A549 (cell line): Measurements from ENCODE around the gene MEMO1. TPM values are rescaled to one million over a fixed set of nuclear protein-coding genes. Genes with fewer than 3 reads are reported as not detected.
A peak's percentile ranks its signal among the peaks of the same experiment; 100 is the strongest.

Experiments used
- ATAC-seq, 2 experiments: fragments of 200-7000 bp in 1 of 2; fragments of >200 bp in 1 of 2; cut with Nextera tagmentation in 1 of 2; cut with Tn5 transposase in 1 of 2; 3 replicates each; pipeline versions ENCODE4 v1.8.0 to v1.9.1; 2018 to 2020; ENCODE audit warnings: mild to moderate bottlenecking in 1 of 2, moderate library complexity in 1 of 2
- CTCF ChIA-PET: fragments of 300-600 bp; sonication (Branson Sonifier 250); formaldehyde crosslinking; extraction: SDS; loops from one replicate; lab custom pipeline; 2021; ENCODE audit warnings: antibody characterized with exemption, inconsistent platforms; lab: Yijun Ruan, JAX
- POLR2A ChIA-PET: fragments of 350-600 bp; formaldehyde crosslinking; extraction: SDS; loops from one replicate; lab custom pipeline; 2021; ENCODE audit warnings: antibody characterized with exemption, inconsistent platforms; lab: Yijun Ruan, JAX
- DNase-seq, 2 experiments: peaks; one replicate each; pipeline versions ENCODE4 v3.0.0 to v3.0.0-alpha.2; 2011 to 2016; ENCODE audit warnings: low read depth in 1 of 2, low spot score in 1 of 2
- FAIRE-seq: peaks from 2 replicates; lab custom pipeline; 2011; peaks lifted over from hg19 to GRCh38; lab: Jason Lieb, UNC
- H3K27ac ChIP-seq, 2 experiments: fragments of >200 bp; sonication (Bioruptor Twin); formaldehyde crosslinking; 3 replicates each; pipeline ENCODE4 v1.5.1; 2016 to 2017
- H3K4me1 ChIP-seq: fragments of >200 bp; sonication (Bioruptor Twin); formaldehyde crosslinking; 3 replicates; pipeline ENCODE4 v1.6.1; 2016
- H3K4me2 ChIP-seq: fragments of >200 bp; sonication (Bioruptor Twin); formaldehyde crosslinking; 3 replicates; pipeline ENCODE4 v1.6.1; 2016
- H3K4me3 ChIP-seq: fragments of >200 bp; sonication (Bioruptor Twin); formaldehyde crosslinking; 3 replicates; pipeline ENCODE4 v1.5.1; 2016
- H3K9me3 ChIP-seq: fragments of >200 bp; sonication (Bioruptor Twin); formaldehyde crosslinking; 3 replicates; pipeline ENCODE4 v1.6.1; 2016
- CBX2 ChIP-seq: fragments of 200-600 bp; sonication (generic); IDR thresholded peaks from 2 replicates; pipeline ENCODE4 v1.6.1; 2016; ENCODE audit warnings: low read depth, mild to moderate bottlenecking, borderline replicate concordance
- CEBPB ChIP-seq, 2 experiments: fragments of >200 bp in 1 of 2; sonication (Bioruptor Twin) in 1 of 2; formaldehyde crosslinking in 1 of 2; IDR thresholded peaks; 2 replicates each; pipeline ENCODE4 v1.6.1; 2012 to 2016
- CTCF ChIP-seq: fragments of >200 bp; sonication (Bioruptor Twin); formaldehyde crosslinking; IDR thresholded peaks from 3 replicates; pipeline ENCODE4 v1.5.1; 2016
- EHF ChIP-seq: fragments of 250-450 bp; sonication (Bioruptor Pico); IDR thresholded peaks from 2 replicates; pipeline ENCODE4 v1.5.0; 2020; ENCODE audit warnings: mild to moderate bottlenecking
- EP300 ChIP-seq, 2 experiments: fragments of >200 bp; sonication (Bioruptor Twin); formaldehyde crosslinking; IDR thresholded peaks; 2 replicates in 1 of 2; 3 replicates in 1 of 2; pipeline ENCODE4 v1.6.1; 2016 to 2017
- ESRRA ChIP-seq: fragments of 150-350 bp; IDR thresholded peaks from 2 replicates; pipeline ENCODE4 v1.6.1; 2014; ENCODE audit warnings: mild to moderate bottlenecking, low read length, borderline replicate concordance
- FOSL2 ChIP-seq, 2 experiments: fragments of 450-650 bp in 1 of 2; fragments of >200 bp in 1 of 2; sonication (Bioruptor Twin) in 1 of 2; formaldehyde crosslinking; IDR thresholded peaks; 2 replicates each; pipeline versions ENCODE4 v1.5.0 to v1.6.1; 2016 to 2020; ENCODE audit warnings: mild to moderate bottlenecking in 1 of 2, moderate library complexity in 1 of 2
- GATA3 ChIP-seq: IDR thresholded peaks from 2 replicates; pipeline ENCODE4 v1.6.1; 2012; ENCODE audit warnings: borderline replicate concordance
- HOXA7 ChIP-seq: fragments of 250-450 bp; sonication (Bioruptor Pico); IDR thresholded peaks from 2 replicates; pipeline ENCODE4 v1.5.0; 2020; ENCODE audit warnings: mild to moderate bottlenecking, moderate library complexity
- JUN ChIP-seq, 2 experiments: fragments of >200 bp; sonication (Bioruptor Twin); formaldehyde crosslinking; IDR thresholded peaks; 2 replicates in 1 of 2; 3 replicates in 1 of 2; pipeline ENCODE4 v1.6.1; 2016 to 2017
- JUNB ChIP-seq: fragments of >200 bp; sonication (Bioruptor Twin); formaldehyde crosslinking; IDR thresholded peaks from 2 replicates; pipeline ENCODE4 v1.6.1; 2016
- MAFK ChIP-seq: fragments of 450-650 bp; IDR thresholded peaks from 2 replicates; pipeline ENCODE4 v1.6.1; 2014; ENCODE audit not compliant: partially characterized antibody
- NFE2L2 ChIP-seq: fragments of 150-350 bp; conservative IDR thresholded peaks from 2 replicates; pipeline ENCODE4 v1.6.1; 2014; ENCODE audit warnings: low read length
- NPAS2 ChIP-seq: fragments of 250-450 bp; sonication (Bioruptor Pico); IDR thresholded peaks from 2 replicates; pipeline ENCODE4 v1.8.0; 2022; ENCODE audit warnings: mild to moderate bottlenecking, moderate library complexity, borderline replicate concordance
- RAD21 ChIP-seq, 2 experiments: fragments of >200 bp in 1 of 2; sonication (Bioruptor Twin) in 1 of 2; formaldehyde crosslinking in 1 of 2; IDR thresholded peaks in 1 of 2; conservative IDR thresholded peaks in 1 of 2; 2 replicates in 1 of 2; 3 replicates in 1 of 2; pipeline ENCODE4 v1.6.1; 2012 to 2018; ENCODE audit warnings: inconsistent platforms in 1 of 2
- RNF2 ChIP-seq: fragments of 200-600 bp; sonication (generic); IDR thresholded peaks from 2 replicates; pipeline ENCODE4 v1.6.1; 2016; ENCODE audit warnings: low read depth, mild to moderate bottlenecking, antibody characterized with exemption, moderate library complexity, borderline replicate concordance
- ZC3H11A ChIP-seq: fragments of 450-650 bp; IDR thresholded peaks from 2 replicates; pipeline ENCODE4 v1.6.1; 2014; ENCODE audit warnings: antibody characterized with exemption, mild to moderate bottlenecking
- WGBS: methylation state at CpG from one replicate; pipeline ENCODE4 v1.1.6; 2017; ENCODE audit errors: missing lambda C conversion rate; 5-methylcytosine and 5-hydroxymethylcytosine counted together
- polyA plus RNA-seq, 4 experiments: library from polyadenylated mRNA; depleted of rRNA in 3 of 4; stranded (reverse); fragments of >200 nt; fragmentation: RNase III in 1 of 4; extraction: RNeasy Plus Mini Kit Qiagen cat#74134 plus additional on column Dnase treatment in 1 of 4; gene quantifications; 2 replicates in 3 of 4; 3 replicates in 1 of 4; pipeline ENCODE4 v1.2.3, GENCODE V29; 2011 to 2017
- TF ChIP-seq, protein P1 (sequence below): fragments of 250-450 bp; sonication (Bioruptor Pico); IDR thresholded peaks from 2 replicates; pipeline ENCODE4 v1.5.0; 2020; ENCODE audit warnings: low read depth, mild to moderate bottlenecking, moderate library complexity
- TF ChIP-seq, protein P2 (sequence below): fragments of >200 bp; sonication (Bioruptor Twin); formaldehyde crosslinking; IDR thresholded peaks from 2 replicates; pipeline ENCODE4 v1.6.1; 2016
- TF ChIP-seq, protein P3 (sequence below): fragments of 200-600 bp; sonication (generic); IDR thresholded peaks from 2 replicates; pipeline ENCODE4 v1.6.1; 2016; ENCODE audit warnings: antibody characterized with exemption, mild to moderate bottlenecking, moderate library complexity

MEMO1 gene
- polyA plus RNA-seq, 2 of the 4 experiments (the other 2 are of a cell fraction): 80.2 to 87.0 TPM

DNA sequence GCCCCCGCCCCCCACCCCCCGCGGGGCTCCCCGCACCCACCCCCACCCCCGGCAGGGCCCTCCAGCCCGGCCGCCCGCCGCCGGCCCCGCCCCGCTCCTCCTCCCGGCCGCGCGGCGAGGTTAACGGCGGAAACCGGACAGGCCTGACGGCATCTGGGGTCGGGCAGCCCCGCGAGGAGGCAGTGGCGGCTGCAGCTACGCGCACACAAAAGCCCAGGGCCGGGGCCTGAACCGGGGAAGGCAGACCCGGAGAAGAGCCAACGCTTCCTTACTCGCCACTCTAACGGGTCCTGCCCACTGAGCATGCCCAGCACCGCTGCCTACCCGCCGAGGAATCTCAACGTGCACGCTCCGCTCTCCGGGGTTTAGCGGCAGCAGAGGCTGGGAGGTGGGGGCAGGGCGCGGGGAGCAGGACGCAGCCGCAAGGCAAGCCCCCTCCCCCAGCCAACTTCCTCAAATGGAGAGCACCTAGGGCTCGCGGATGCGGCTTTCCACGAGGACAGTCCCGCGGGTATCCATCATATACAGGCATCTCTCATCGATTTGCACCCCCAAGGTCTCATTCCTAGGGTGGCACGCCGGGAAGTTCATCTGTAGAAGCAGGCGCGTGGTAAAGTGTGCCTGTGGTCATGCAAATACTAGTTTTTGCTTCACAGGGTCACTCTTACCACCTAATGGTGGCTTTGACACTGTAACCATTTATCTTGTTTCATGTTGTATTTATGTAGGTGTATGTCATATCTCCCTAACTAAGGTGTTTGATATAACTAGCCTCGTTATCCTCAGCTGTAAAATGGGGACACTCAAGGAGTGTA lies at the start of gene MEMO1 (continued):
- TF ChIP-seq JUN (IDR thresholded peaks at IDR 0.05) (peak; percentile 88 to 99), HOXA7 (CRISPR knock-in tag) (peak; percentile 56; the same call in 1 of the 2 replicates), EP300 (IDR thresholded peaks at IDR 0.05) (peak in 1 of 2 experiments; percentile 5; a peak in 1 of 5 replicates), GATA3 (peak; percentile 51)
- TF ChIP-seq, protein P1, sequence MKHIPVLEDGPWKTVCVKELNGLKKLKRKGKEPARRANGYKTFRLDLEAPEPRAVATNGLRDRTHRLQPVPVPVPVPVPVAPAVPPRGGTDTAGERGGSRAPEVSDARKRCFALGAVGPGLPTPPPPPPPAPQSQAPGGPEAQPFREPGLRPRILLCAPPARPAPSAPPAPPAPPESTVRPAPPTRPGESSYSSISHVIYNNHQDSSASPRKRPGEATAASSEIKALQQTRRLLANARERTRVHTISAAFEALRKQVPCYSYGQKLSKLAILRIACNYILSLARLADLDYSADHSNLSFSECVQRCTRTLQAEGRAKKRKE (CRISPR knock-in tag): peak; percentile 61; the same call in 1 of the 2 replicates
- TF ChIP-seq, all 56 proteins: peak for 26

- POLR2A ChIA-PET: no interaction called here
- FAIRE-seq: no peak
Measured at GRCh38 chr2:32060266-32060665, 49.5 kb upstream of the MEMO1 start.

DNA sequence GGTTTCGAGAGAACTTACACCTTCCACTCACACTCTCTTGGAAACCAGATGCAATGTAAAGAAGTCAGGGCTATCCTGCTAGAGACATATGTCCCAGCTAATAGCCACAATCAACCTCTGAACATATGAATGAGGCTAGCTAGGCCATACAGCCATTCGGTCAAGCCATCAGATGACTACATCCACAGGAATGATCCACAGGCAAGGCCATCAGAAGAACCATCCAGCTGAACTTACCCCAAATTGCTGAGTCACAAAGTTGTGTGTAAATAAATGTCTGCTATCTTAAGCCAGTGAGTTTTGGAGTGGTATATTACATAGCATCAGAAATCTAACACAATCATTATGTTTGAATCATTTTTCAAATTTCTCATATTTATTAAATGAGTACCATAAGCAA lies 47.3 kb upstream of the MEMO1 start:
- ChIA-PET CTCF (interaction anchor here (1.0 kb wide), 1 partner anchor 18 kb away, joined by 3 read pairs; the partner anchor contains the start of gene DPY30), POLR2A (interaction anchor here (0.9 kb wide), 1 partner anchor 108 kb away, joined by 3 read pairs; the partner anchor contains the start of gene SLC30A6)
- ATAC-seq (peak in 1 of 2 experiments; percentile 26; a peak in 2 of 6 replicates), FAIRE-seq (no peak), DNase-seq (peak in 1 of 2 experiments; percentile 56)
- Histone ChIP-seq H3K9me3 (no peaks in the 10 kb centered on the region), H3K4me2 (no peak overlapping the region), H3K4me1 (peaks cover 8% of the 10 kb centered on the region), H3K4me3 (no peak overlapping the region), H3K27ac (peak overlapping the region in 1 of 2 experiments; percentile 55; a peak in 3 of 6 replicates)
- TF ChIP-seq CEBPB (IDR thresholded peaks at IDR 0.05) (no peak), FOSL2 (IDR thresholded peaks at IDR 0.05) (no peak), FOSL2 (CRISPR knock-in tag; IDR thresholded peaks at IDR 0.05) (peak; percentile 18; the same call in 1 of the 2 replicates), NPAS2 (CRISPR knock-in tag) (no peak), CBX2 (no peak), ZC3H11A (no peak), MAFK (peak; percentile 92), CTCF (no peak), NFE2L2 (peak; percentile 78), RNF2 (no peak), ESRRA (no peak), EHF (no peak)
- TF ChIP-seq, protein P2, sequence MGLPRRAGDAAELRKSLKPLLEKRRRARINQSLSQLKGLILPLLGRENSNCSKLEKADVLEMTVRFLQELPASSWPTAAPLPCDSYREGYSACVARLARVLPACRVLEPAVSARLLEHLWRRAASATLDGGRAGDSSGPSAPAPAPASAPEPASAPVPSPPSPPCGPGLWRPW: no peak
- 72% methylated on average over 2 of the region's 2 CpGs for WGBS

More at GRCh38 chr2:32060266-32060665, 49.5 kb upstream of the MEMO1 start:
- Histone ChIP-seq H3K4me1 (peaks cover 15% of the 10 kb centered on the region), H3K9me3 (no peaks in the 10 kb centered on the region), H3K27ac (no peak overlapping the region), H3K4me3 (no peak overlapping the region), H3K4me2 (no peak overlapping the region)
- DNase-seq: no peak
- 61% methylated on average over 2 of the region's 2 CpGs for WGBS
- CTCF ChIA-PET: interaction anchor here (1.7 kb wide), 1 partner anchor 20 kb away, joined by 6 read pairs; no protein-coding TSS in a partner anchor
- no peak for TF ChIP-seq JUNB
- TF ChIP-seq RAD21 (conservative IDR thresholded peaks at IDR 0.05 in 1 of 2, IDR thresholded peaks at IDR 0.05 in 1 of 2): no peak
- no peak for TF ChIP-seq NFE2L2
- TF ChIP-seq, protein P3, sequence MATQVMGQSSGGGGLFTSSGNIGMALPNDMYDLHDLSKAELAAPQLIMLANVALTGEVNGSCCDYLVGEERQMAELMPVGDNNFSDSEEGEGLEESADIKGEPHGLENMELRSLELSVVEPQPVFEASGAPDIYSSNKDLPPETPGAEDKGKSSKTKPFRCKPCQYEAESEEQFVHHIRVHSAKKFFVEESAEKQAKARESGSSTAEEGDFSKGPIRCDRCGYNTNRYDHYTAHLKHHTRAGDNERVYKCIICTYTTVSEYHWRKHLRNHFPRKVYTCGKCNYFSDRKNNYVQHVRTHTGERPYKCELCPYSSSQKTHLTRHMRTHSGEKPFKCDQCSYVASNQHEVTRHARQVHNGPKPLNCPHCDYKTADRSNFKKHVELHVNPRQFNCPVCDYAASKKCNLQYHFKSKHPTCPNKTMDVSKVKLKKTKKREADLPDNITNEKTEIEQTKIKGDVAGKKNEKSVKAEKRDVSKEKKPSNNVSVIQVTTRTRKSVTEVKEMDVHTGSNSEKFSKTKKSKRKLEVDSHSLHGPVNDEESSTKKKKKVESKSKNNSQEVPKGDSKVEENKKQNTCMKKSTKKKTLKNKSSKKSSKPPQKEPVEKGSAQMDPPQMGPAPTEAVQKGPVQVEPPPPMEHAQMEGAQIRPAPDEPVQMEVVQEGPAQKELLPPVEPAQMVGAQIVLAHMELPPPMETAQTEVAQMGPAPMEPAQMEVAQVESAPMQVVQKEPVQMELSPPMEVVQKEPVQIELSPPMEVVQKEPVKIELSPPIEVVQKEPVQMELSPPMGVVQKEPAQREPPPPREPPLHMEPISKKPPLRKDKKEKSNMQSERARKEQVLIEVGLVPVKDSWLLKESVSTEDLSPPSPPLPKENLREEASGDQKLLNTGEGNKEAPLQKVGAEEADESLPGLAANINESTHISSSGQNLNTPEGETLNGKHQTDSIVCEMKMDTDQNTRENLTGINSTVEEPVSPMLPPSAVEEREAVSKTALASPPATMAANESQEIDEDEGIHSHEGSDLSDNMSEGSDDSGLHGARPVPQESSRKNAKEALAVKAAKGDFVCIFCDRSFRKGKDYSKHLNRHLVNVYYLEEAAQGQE: no peak
- TF ChIP-seq, all 56 proteins: peak for 0
- no peak for ATAC-seq
